NCI-H1436 treated with DMSO at 0.1 percent for 48 hours (cell line): ENCODE data around the gene MEIS1.

Experiments
- DNase-seq: peaks from one replicate; lab custom pipeline; 2025; lab: John Stamatoyannopoulos, UW

Gene MEIS1

GRCh38 chr2:66566726-66567399 lies 131.9 kb downstream of the MEIS1 start:
- DNase-seq, result no peak

GRCh38 chr2:66567729-66568128 lies 132.8 kb downstream of the MEIS1 start:
- DNase-seq, result no peak

- DNase-seq, result no peak
Measured at GRCh38 chr2:66568650-66569300, 133.8 kb downstream of the MEIS1 start.

- DNase-seq, result peak; percentile 44
Measured at GRCh38 chr2:66569321-66569851, 134.5 kb downstream of the MEIS1 start.

- no peak for DNase-seq
Measured at GRCh38 chr2:66569974-66570373, 135.0 kb downstream of the MEIS1 start.

- DNase-seq, result no peak
Measured at GRCh38 chr2:66570471-66570870, 135.5 kb downstream of the MEIS1 start.

GRCh38 chr2:66571918-66572317 lies 137.0 kb downstream of the MEIS1 start:
- no peak for DNase-seq

- DNase-seq, result no peak
Measured at GRCh38 chr2:66572391-66572790, 137.5 kb downstream of the MEIS1 start.

GRCh38 chr2:66573416-66573815 lies 138.5 kb downstream of the MEIS1 start:
- no peak for DNase-seq

GRCh38 chr2:66573821-66574233 lies 138.9 kb downstream of the MEIS1 start:
- no peak for DNase-seq

- peak; percentile 38 for DNase-seq
Measured at GRCh38 chr2:66574701-66575624, 140.0 kb downstream of the MEIS1 start.

- no peak for DNase-seq
Measured at GRCh38 chr2:66575625-66576310, 140.8 kb downstream of the MEIS1 start.

- no peak for DNase-seq
Measured at GRCh38 chr2:66576311-66576560, 141.3 kb downstream of the MEIS1 start.

- DNase-seq, result no peak
Measured at GRCh38 chr2:66576561-66577320, 141.8 kb downstream of the MEIS1 start.

- DNase-seq, result no peak
Measured at GRCh38 chr2:66577321-66578053, 142.6 kb downstream of the MEIS1 start.

- DNase-seq, result no peak
Measured at GRCh38 chr2:66578054-66578686, 143.2 kb downstream of the MEIS1 start.

- no peak for DNase-seq
Measured at GRCh38 chr2:66578687-66579106, 143.8 kb downstream of the MEIS1 start.

- DNase-seq, result no peak
Measured at GRCh38 chr2:66579186-66580126, 144.5 kb downstream of the MEIS1 start.
